Amygdala (tissue), 56 donors: Measurements from ENCODE around the gene CACNA1E.

Experiments
- DNase-seq, 56 donors: peaks; one replicate each; lab custom pipeline; 2025; lab: John Stamatoyannopoulos, UW

CACNA1E gene

DNA sequence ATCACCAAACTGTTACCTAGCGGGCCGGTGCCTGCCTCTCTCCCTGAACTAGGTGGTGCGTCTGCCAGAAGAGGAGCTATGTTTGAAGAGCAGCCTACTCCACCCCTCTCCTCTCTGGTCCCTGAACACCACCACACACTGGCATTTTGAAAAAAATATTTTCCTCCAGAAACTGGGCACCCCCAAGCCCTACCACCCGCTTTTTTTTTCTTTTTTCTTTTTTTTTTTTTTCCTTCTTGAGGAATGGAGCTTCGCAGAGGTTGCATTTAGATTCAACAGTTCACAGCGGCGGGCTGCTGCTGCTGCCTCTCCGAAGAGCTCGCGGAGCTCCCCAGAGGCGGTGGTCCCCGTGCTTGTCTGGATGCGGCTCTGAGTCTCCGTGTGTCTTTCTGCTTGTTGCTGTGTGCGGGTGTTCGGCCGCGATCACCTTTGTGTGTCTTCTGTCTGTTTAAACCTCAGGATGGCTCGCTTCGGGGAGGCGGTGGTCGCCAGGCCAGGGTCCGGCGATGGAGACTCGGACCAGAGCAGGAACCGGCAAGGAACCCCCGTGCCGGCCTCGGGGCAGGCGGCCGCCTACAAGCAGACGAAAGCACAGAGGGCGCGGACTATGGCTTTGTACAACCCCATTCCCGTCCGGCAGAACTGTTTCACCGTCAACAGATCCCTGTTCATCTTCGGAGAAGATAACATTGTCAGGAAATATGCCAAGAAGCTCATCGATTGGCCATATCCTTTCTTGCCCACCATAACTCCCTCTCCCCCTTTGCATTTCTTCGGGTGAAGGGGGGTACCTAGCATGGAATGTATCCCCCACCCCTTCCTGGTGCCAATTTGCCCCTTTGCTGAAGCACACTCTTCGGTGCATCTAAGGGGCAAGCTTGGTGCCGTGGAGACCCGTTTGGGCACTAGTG lies at the start of gene CACNA1E:
Gene CACNA1E (plus strand): TSS at position 233 of the 911 bp plus-strand sequence. CDS start 228 bp downstream, at position 461.
- peak in 1 of 56 donors; percentile 18 for DNase-seq

DNA sequence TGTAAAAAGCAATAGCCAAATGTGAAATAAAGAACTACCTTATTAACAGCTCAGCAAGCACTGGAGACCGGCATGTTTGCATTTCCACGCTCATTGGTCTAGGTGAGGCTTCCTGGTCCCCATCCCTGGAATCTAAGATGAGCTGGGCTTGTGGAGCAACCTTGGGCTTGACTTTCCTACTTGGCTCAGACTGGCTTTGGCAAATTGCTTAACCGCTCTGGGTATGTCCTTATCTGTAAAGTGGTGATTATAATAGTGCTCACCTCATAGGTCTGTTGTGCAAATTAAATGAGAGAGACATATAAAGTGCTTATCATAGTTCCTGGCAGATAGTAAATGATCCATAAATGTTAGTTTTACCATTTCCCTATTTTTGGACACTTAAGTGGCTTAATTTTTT lies 49.4 kb upstream of the CACNA1E start:
- no peak for DNase-seq

- DNase-seq: no peak
These were observed 45.3 kb upstream of the CACNA1E start for GRCh38 chr1:181438013-181438412.

- DNase-seq: no peak
These were observed 42.8 kb upstream of the CACNA1E start for GRCh38 chr1:181440510-181440909.

DNA sequence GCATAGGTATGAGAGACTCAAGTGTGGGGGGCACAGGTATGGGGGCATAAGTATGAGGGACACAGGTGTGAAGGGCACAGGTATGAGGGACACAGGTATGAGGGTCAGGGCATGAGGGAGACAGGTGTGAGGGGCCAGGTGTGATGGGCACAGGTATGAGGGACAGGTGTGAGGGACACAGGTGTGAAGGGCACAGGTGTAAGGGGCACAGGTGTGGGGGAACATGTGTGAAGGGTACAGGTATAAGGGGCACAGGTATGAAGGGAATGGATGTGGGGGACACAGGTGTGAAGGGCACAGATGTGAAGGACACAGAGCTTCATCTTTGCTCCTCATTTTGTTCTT lies 41.2 kb upstream of the CACNA1E start:
- no peak for DNase-seq

GRCh38 chr1:181443231-181443853 lies 40.0 kb upstream of the CACNA1E start:
- no peak for DNase-seq

- DNase-seq: no peak
These were observed 37.9 kb upstream of the CACNA1E start for GRCh38 chr1:181445436-181445835.

DNA sequence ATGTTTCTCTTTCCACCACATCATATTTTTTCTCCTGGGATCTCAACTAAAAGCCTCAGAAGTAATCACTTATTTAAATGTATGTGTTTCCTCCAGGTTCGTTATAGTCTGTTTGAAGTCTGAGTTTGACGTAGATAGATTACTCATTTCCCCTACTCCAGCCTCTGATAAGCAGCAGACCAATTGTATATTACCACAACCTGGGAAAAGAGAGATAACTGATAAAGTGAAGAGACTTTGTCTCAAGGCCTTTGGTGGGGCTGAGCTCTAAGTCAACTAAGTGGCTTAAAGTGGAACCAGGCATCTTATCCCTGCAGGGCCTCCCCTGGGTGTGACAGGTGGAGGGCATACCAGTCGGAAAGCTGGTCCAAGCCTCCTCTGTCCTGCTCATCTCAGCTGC lies 34.9 kb upstream of the CACNA1E start:
- no peak for DNase-seq

DNA sequence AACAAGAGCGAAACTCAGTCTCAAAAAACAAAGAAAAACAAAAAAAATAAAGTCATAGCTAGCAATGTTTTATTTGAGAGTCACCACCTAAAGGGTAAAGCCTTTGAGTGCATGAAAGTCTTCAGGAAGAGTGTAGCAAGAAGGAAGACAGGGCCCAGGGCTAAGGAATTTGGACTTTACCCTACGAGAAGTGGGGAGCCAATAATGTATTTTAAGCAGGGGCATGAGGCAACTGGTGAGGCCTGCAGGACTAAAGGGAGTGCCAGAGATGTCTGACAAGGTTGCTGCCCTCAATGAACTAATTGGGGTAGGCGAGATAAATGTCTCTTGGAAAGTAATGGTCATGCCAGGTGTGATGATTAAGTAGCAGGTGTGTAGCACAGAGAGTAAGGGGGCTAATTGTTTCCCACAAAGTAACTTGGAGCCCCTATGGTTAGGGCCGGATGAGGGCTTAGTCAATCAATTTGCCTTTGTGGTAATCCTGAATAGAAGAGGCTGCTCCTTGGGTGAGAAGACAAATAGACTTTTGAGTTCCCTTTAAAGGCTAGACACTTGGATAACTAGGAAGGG lies 31.6 kb upstream of the CACNA1E start:
- DNase-seq: no peak

GRCh38 chr1:181452746-181453145 lies 30.6 kb upstream of the CACNA1E start:
- DNase-seq: no peak

- no peak for DNase-seq
These were observed 29.6 kb upstream of the CACNA1E start for GRCh38 chr1:181453541-181454201.

DNA sequence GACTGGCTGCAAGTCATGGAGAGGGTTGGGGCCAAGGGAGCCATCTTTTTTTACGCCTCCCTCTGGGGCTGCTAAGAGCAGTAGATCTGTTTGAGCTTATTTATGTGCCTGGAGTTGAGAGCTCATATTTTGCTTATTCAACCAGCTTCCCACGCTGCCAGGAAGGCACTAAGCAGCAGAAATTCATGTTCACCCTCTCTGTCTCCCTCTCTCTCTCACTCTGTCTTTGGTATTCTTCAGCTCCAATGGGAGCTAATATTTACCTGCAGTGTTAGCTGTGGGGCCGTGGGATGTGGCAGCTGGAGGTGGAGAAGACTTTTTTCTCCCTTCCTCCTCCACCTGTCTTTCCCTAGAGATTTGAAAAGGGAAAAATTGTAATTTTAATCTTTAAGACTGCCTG lies 26.8 kb upstream of the CACNA1E start:
- DNase-seq: no peak

DNA sequence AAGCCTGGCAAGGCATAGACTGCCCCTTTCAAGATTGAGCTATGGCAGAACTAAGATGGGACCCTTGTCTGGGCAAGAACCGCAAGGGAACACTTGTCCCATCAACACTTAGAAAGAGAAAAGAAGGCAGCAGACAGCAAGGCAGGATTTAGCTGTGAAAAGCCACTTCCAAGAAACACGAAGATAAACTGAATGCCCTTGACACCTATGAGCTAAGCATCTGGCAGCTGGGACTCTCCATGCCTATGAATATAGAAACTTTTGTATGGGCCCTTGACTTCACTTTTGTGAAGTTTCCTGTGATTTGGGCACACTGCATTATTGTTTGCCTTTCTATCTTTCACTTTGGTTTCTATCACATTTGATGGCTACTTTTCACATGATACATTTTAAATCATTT lies 24.9 kb upstream of the CACNA1E start:
- DNase-seq: no peak

DNA sequence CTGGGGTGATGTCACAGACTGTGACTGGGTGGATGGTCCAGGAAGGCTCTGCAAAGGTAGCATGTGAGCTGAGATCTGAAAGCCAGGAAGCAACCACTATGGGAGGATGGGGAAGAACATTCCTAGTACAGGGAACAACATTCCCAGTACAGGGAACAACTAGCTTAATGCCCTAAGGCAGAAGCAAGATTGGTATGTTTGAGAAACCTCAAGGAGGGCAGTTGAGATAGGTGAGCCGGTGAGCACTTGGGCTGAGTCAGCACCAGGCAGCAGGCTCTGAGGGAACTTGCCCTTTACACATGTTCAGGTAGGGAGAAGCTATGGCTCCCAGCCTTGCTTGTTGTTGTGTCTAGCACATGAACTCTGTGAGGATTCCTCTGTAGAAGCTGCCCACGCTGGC lies 24.2 kb upstream of the CACNA1E start:
- no peak for DNase-seq

GRCh38 chr1:181469829-181470228 lies 13.5 kb upstream of the CACNA1E start:
- peak in 2 of 56 donors; percentile 26 to 42 for DNase-seq

DNA sequence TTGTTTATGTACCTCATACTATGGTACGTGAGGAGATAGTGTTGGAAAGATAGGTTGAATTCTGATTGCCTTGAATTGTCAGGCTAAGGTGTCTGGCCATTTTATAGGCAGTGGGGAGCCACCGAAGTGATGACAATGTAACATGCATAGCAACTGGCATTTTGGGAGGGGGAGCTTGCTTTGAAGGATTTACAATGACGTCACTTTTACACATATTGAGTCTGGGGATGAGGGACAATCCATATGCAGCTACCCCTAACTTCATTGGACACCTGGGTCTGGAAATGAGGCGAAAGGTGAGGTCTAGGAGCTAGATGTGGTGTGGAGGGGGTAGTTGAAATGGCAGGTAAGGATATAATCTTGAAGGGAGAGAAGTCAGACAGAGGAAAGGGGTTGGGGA lies 7.7 kb upstream of the CACNA1E start:
- no peak for DNase-seq

DNA sequence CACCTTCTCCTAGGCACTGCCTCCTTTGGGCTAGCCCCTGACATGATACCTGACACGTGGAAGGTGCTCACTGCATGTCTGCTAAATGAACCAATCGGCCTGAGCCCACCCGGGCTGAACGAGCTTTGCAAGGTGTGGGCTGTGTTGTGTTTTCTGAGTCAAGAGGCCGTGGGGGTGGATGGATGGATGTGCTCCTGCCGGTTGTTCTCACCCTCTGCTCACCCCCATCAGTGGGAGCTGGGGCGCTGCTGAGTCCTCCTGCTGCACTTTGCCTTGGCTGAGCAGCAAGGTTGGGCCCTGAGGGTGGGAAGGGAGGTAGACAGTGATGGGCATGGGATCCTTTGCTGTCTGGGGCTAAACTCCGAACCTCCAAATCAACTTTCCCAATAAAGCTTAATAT lies 6.7 kb upstream of the CACNA1E start:
- DNase-seq: no peak

DNA sequence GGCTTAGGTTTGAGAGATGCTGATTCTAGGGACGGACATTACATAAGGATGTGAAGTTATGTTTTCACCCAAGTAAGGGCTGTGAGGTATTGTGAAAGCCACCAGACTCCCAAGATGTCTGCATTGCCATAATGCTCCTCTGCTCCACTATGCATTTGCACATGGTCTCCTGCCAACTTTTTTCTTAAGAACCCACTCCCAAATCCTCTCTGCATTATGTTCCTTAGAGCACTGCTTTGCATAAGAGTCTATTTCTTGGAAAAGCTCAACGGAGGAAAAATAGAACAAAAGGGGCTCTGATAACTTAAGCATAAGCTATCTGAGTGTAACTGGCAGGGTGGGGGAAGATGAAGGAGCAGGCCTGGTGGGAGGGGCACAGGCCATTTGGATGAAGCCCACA lies 5.0 kb upstream of the CACNA1E start:
- DNase-seq: no peak

DNA sequence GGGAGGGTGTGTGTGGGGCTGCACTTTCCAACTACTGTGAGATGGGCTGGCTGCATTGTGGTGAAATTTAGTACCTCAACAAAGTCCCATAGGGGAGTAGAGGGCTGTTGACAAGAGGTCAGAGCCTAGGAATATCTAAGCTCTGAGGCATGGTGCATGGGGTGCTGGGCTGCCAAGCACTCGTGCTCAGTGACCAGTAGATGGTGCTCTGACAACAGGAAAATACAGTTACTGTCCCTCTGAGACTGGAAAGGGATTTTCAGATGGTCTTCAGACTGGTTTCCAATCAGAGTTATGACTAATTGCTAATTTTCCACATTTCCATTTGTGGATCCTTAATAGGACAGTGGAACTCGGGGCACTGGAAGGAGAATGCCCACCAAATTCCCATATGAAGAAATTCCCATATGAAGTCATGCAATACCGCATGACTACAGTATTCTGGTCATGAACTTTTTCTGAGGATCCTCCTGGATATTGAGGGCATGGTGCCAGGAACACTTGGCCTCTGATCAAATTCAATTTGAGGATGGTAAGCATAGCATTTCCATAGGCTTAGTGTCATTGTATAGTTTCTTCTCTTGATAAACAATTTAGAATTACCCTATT lies 4.1 kb upstream of the CACNA1E start:
- DNase-seq: peak in 37 of 56 donors; percentile 11 to 80 (median 33)

DNA sequence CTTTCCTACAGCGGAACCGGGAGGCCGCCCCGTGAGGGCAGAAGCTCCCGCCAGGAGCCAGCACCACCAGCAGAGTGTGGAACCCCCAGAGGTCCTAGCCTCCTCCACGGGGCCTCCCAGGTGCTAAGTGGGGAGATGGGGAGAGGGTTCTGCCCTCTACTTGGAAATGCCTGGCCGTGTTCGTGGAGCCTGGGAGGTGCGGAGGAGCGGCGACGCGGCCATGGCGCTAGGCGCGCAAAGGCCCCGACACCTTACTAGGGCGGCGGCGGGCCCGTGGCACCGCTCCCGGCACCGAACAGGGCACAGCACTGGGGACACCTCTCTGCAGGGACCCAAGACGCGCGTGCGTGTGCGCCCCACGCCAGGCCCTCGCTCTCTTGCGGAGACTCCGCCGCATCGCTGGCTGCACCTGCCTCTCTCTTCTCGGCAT lies 1.3 kb upstream of the CACNA1E start:
- DNase-seq: no peak
